Fibroblast of skin of left quadriceps (primary cell): ENCODE results near the gene ZMIZ1.
A peak's percentile ranks its signal among the peaks of the same experiment; 100 is the strongest.
"Not testable (repeated sequence)": the region's sequence is repeated elsewhere in the genome, so short reads cannot be mapped to it uniquely, and the experiment has no call there.

Experiments used
- DNase-seq, 2 experiments: peaks; one replicate each; pipeline ENCODE4 v3.0.0-alpha.2; 2013; ENCODE audit warnings: low read depth in 2 of 2

ZMIZ1 gene

DNA sequence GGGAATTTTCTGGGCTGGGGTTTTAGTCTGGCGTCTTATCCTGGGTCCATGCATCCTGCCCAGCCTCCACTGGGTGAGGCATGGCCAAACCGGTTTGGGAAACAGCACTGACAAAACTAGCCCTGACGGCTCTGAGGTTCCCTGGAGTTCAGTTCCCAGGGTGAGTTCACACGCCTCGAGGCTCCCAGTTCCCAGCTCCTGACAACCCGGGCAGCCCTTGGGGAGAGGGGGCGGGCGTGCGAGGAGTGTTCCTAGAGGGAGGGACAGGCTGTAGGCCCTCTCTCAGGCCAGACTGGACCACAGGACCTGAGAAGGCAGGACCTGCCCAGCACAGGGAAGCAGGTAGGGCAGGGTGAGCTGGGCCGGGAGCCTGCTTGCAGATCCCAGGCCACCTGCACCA, 196.2 kb downstream of the ZMIZ1 start:
- no peak for DNase-seq

DNA sequence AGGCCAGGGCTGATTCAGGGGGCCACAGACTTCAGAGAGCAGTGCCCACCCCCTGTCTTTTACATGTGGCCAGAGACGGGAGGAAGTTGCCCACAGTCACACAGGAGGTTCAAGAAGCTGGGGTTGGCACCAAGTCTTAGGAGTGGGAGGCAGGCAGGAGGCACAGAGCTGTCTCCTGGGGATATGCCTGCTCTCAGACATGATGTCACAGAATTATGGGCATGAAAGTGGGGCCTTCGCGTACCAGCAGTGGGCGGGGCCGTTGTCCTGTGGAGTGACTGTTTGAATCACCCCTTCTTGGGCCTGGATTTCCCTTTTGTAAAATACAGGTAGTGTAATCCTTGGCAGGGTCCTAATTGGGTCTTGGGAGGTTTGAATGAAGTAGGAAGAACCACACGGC, 197.3 kb downstream of the ZMIZ1 start:
- DNase-seq, result no peak

DNA sequence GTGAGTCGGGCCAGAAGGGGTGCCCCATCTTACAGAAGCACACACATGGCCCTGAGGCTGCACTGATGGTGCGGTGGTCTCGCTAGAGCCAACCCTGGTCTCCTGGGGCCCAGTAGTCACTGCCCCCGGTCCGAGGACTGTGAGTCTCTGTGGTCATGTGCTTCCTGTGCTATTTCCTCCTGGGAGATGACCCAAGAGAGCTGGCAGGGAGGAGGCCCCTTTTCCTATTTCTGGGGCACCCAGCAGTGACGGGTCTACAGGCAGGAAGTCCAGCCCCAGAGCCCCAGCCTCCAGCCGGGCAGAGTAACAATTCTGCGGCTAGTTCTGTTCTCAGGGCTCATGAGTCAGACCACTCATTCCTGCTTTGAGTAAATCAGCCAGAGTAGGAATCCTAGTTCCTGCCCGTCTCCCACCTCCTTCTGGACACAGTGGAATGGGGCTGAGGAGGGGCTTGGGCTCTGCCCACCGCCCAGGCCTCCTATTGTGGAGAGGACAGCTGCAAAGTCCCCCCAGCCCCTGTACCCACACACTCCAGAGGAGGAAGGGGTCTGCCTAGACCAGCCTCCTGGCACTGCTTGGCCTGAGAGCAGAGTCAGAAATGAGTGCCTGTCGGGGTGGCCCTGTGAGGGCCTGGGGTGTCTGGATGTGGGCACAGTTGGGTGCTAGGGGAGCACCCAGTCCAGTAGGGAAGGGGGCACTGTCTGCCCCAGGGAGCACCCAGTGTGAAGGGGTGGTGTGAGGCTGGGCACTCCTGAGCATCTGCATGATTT, 198.0 kb downstream of the ZMIZ1 start:
- DNase-seq, result peak; percentile 65 to 69

DNA sequence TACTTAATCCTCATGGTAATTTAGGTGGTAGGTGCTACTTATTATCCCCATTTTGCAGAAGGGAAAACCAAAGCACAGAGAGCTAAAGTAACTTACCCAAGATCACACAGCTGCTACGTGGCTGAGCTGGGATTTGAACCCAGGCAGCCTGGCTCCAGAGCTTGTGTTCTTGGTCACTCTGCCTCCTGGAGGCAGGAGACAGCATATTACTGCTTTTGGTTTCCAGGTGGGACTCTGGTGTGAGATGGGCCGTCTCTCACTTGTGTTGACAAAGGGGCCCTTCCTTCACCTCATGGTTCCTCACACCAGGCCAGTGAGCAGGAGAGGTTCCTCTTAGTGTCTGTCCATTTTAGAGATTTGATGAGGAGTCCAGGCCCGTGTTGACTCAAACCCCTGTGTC, 198.7 kb downstream of the ZMIZ1 start:
- DNase-seq, result no peak

DNA sequence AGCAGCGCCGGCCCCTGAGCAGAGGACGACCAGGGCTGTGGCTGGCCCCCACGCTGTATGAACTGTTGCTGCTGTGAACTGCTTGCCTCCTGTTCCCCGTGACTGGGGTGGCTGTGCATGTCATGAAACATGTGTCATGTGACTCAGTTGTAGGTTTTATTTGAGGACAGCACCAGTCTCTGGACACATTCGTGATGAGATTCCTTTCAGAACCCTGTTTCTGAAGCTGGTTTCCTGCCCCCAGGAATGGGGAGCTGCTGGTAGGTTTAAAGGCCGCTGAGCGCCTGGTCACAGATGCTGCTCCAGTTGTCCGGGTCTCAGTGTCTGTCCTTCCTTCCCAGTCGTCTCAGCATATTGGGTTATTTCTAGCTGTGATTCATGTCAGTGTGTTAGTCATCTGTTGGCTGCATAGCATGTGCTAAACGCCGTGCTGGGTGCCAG, 199.4 kb downstream of the ZMIZ1 start:
- no peak for DNase-seq

DNA sequence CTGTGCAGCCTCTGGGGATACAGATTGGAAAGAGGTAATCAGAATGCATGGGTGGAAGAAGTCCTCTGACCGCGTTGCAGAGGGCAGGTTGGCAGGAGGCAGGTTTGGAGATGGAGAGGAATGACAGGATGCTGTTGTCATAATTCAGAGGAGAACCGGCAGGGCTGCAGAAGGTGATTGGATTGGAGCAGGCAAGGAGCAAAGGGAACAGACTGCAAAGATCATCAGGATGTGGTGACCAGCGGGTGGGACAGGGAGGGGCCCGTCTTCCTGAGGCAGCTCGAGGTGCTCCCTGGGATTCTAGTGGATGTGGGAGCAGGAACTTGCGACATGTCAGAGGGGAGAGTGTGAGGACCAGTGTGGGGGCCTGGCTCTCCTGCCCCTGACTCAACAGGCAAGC, 200.0 kb downstream of the ZMIZ1 start:
- no peak for DNase-seq

DNA sequence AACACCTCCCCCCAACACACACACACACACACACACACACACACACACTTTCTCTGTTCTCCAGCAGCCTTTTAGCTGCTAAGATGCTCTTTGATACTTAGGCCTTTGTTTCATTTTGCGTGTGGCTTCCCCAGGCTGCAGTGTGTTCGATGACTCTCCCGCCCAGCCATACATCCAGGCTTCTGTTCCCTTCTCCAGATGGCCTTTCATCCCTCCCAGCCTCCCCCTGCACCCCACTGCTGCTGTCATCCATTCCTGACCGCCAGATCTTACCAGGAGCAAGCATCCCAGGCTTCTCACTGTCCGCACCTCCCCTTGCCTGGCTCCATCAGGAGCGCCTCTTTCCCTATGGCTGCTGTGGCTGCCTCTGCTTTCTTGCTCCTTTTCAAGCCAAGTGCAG, 200.7 kb downstream of the ZMIZ1 start:
- no peak for DNase-seq

DNA sequence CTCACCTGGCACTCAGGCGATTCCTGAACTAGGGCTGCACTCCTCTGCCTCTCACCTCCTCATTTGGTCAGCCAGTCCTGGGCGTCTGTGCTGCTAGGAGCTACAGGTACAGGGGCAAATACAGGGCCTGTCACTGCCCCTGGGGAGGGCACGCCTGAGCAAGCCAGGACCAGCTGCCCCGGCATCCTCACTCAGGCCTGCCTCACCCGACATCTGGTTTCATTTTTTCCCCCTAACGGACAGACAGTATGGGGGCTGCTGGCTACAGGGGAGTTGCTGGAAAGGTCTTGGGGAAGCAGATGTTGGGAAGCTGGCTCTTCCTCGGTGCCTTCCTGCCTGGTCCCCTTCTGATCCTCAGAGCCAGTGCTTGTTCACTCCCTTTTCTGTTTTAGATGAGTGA, 201.2 kb downstream of the ZMIZ1 start:
- DNase-seq, result no peak

DNA sequence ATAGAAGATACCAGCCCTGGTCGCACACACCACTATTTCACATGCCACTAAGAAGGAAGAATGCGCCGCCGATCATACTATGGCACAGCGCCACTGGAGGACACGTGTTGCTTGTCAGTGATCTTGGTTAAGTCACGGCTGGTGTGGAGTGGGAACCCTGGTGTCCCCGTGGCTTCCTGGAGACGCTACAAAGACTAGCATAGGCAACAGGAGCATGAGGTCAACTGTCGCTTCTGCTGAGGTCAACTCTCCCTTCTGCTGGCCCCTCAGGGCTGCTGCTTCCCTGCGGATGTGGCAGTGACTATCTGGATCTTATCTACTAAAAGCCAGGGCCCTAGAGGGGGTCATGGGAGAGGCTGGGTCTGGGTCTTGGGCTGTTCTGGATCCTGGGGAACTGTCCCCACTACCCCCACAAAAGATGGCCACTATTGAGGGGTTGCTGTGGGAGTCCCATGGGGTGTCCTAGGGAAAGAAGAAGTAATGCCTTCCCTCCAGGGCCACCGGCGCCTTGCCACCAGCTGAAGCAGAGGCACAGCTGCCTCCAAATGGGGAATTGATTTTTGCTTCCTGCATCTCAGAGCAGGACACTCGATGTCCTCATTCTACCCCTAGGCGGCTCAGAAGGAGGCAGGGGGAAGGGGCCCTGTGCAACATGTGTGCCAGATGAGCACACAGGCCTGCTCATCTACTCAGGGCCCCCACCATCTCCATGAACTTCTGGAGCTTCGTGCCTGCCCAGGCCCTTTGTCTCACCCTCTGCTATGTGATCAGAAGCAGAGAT, 201.9 kb downstream of the ZMIZ1 start:
- DNase-seq, result no peak

DNA sequence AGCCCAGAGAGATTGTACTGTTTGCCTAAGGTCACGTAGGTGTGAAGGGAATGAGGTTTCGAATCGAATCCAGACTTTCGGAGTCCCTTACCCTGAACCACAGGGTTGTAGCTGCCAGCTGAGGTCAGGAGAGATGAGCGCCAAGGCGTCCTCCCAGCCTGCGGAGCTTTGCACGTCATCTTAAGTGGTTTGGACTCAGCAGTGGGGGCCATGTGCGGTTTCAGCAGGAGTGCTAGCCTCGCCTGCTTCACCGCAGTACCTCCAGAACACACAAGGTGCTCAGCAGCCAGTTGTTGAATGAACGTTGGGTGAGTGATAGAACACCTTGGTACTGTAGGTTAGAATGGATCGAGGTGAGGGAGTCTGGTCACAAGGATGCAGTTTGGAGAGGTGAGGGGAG, 203.6 kb downstream of the ZMIZ1 start:
- no peak for DNase-seq

DNA sequence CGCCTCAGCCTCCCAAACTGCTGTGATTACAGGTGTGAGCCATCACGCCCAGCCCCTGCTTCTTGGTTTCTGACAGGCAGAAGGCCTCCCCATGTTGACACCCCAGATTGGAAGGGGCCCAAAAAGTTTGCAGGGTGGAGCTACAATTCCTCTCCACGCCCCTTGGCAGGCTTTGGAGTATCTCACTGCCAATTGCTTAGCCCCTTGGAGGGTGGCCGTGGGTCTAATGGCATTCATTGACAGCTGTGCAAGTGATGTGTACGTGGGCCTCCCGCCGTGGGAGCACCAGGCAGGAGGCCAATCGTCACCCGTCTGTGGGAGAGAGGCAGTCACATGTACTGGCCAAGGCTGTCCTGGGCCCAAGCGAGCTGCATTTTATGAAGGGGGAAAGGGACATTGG, 204.8 kb downstream of the ZMIZ1 start:
- DNase-seq, result no peak

DNA sequence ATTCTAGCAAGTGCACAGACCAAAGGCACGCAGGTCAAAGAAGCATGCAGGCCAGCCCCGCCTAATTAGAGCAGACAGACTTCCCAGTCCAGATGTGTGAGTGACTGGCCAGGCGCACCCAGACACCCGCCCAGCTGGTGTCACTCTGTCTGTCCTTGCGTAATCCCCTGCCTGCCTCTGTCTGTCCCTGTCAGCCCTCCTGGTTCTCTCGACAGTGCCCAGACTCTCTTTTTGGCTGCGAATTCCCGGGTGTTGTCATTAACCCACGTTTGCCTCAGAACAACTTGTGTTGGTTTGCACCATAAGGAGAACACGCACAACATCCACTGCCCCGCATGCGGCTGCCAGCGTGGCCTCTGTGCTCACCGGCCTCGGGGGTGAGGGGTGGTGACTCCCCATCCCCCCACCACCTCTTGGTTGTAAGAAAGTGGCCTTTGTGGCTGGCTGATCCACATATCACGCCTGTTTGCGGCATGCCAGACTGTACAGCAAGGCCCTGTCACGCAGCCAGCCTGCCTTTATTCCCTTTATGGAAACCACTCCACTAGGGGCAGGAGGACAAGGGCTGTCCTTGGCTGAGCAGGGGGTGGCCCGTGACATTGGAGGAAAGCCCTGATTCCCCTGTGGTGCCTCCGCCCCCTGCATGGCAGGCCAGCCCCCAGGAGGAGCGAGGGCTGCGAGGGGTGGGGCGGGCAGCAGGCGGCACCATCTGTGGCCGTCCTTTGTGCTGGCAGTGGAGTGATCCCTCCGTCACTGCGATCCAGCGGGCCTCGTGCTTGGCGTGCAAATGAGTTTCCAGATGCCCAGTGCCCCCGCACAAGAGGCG, 205.7 kb downstream of the ZMIZ1 start:
- no peak for DNase-seq

DNA sequence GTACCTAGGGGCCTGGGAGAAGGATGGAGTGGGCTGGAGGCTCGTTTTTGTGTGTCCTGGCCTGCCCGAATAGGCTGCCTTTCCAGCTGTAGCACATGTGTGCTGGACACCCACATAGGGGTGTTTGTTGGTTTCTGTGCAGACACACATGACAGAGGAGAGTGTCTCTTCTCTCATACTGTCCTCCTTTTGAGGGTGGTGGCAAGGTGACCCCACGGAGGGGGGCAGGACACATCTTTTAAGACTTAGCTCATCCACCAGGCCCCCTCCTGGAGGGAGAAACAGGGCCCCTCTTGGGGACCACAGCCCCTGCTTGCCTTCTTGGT, 206.3 kb downstream of the ZMIZ1 start:
- no peak for DNase-seq

DNA sequence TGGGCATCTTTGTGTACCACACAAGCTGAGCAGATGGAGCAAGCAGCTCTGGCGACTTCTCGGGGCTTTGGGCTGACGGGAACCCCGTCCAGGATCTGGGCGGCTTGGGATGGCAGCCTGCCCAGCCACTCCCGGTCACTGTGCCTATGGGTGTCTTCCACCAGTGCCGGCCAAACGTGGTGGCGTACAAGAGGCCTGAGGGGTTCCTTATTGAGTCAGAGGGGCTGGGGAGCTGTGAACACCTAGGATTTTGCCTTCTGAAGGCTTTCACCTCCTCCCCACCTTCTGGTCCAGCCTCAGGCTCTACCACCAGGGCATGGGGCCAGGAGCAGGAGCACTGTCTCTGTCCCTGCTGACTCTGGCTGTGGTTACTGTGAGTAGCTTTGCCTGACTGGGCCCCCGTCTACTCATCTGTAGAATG, 206.7 kb downstream of the ZMIZ1 start:
- DNase-seq, result no peak

DNA sequence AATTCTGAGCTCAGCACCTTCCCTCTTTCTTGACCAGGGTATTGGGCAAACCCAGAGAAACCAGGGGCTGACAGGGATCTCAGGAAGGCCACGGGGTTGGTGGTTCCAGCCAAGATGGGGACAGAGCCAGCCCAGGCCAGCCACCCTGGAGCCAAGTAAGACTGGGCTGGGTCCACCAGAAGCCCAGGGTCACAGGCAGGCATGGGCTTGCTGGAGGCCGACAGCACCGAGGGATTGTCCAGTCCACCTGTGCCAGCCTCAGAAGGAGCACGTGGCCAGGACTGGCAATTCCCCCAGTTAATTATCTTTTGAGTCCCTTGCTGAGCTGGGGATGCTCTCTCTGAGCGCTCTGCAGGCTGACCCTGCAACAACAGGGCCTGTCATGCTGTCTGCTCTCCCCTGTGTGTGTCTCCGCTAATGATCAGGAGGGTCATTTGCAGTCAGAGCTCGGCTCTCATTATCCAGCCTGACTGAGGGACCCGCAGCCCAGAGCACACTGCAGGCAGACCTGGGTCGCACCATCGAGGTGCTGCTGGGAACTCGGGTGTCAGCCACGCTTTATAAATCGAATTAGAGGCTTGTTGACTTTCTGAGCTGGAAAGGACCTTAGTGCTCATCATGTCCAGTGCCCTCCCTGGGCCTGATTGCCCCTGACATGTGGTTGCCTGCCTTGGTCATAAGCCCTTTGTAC, 209.0 kb downstream of the ZMIZ1 start:
- DNase-seq, result no peak

DNA sequence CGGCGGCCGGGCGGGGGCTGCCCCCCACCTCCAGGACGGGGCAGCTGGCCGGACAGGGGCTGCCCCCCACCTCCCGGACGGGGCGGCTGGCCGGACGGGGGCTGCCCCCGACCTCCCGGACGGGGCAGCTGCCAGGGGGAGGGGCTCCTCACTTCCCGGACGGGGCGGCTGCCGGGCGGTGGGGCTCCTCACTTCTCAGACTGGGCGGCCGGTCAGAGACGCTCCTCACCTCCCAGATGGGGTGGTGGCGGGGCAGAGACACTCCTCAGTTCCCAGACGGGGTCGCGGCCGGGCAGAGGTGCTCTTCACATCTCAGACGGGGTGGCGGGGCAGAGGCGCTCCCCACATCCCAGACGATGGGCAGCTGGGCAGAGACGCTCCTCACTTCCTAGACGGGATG, 210.3 kb downstream of the ZMIZ1 start:
- not testable (repeated sequence) for DNase-seq

DNA sequence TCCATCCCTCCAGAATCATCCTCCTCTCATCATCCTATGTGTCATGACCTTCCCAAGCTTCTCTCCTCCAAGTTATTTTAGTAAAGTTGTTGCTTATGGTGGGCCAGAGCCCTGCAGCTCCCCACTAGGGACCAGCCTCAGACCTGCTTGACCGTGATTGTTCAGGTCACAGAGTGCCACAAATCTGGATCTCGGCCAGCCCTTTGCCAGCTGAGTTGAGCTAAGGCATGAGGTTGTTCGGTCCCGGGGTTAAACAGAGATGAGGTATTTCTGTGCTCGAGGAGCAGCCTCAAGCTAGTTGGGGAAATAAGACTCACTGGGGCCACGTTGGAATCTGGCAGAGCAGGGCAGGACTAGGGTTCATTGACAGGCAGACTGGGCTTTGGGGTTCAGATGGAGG, 212.2 kb downstream of the ZMIZ1 start:
- DNase-seq, result no peak

DNA sequence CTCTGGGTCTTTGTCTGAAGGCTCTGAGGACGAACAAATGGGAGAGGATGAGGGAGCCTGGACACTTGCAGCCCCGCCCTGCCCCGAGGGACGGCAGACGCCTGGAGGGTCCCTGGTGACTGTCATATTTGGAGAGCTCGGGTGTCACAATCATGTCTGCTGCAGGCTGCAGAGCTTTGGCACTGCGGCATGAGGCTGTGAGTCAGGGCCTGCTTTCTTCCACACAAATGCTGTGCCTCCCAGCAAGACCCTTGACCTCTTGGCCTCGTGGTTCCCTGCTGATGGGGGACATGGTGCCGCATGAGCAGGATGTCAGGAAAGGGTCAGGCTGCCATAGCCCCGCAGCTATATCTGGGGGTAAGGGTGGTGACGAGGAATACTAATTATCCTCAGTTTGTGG, 213.6 kb downstream of the ZMIZ1 start:
- DNase-seq, result no peak

DNA sequence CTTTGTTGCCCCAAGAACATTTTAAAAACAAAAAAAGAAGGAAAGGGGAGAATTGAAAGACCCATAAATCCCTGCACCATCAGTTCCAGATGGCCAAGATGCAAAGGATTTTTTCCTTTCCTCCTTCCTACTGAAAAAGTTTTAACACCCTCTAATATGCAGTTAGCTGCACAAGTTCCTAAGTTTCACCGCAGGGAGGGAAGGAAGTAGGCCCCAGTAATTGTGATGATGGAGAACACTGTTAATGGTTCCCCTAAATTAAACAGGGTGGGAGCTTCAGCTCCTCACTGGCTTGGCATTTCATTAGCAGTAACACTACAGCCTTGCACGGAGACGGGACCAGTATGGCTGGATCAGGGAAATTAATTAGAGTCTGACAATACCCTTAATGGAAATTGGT, 214.8 kb downstream of the ZMIZ1 start:
- no peak for DNase-seq

DNA sequence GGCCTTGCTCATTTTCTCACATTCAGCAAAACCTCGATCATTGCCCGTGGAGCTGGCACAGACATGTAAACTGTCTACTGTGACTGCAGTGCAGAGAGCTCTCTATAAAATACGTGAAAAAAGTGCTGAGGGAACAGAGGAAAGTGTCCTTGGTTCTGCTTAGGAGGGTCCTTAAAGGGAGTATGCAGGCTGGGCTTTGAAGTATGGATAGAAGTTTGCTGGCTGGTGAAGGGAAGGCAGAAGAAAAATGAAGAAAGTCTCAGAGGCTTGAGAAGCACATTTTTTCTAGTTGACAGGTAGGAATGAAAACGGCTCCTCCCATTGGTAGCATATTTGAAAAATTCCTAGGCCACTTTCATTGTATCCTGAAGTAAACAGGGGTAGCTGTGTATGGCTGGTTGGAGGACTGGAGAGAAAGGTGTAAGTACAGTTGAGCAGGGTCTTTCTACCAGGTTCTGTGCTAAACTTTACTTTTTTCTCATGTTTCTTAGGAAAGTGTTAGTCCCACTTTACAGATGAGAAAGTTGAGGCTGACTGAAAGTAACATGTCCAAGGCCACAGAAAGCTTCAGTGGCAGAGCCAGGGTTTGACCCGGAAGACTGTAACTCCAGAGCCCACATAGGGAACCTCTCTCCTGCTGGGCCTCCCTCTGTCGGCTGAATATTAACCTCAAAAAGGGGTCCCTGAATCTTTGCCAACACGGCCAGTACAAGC, 215.5 kb downstream of the ZMIZ1 start:
- no peak for DNase-seq
